CD4-positive, alpha-beta T cell (primary cell): ENCODE results near the gene TIMELESS. TPM values are rescaled to one million over a fixed set of nuclear protein-coding genes. Genes with fewer than 3 reads are reported as not detected.

Experiments used
- ATAC-seq: fragments of 200-7000 bp; cut with Tn5 transposase; one replicate; pipeline ENCODE4 v1.10.0; 2022; ENCODE audit warnings: mild to moderate bottlenecking; ENCODE audit not compliant: poor library complexity
- CTCF ChIA-PET: fragments of 350-600 bp; sonication (Branson Sonifier 250); formaldehyde crosslinking; loops from one replicate; lab custom pipeline; 2021; ENCODE audit warnings: antibody characterized with exemption, inconsistent platforms; lab: Charles Lee
- POLR2A ChIA-PET: fragments of 350-600 bp; sonication (Branson Sonifier 250); formaldehyde crosslinking; loops from one replicate; lab custom pipeline; 2021; ENCODE audit warnings: antibody characterized with exemption, inconsistent platforms; lab: Charles Lee
- DNase-seq, 14 experiments: peaks; one replicate each; pipeline ENCODE4 v3.0.0-alpha.2; 2013 to 2020; ENCODE audit warnings: mixed read lengths in 2 of 14
- H3K27ac ChIP-seq, 2 donors: one replicate each; pipeline versions ENCODE4 v1.5.1 to v1.7.0; 2013; ENCODE audit warnings: low read length in 2 of 2, low read depth in 1 of 2, mild to moderate bottlenecking in 1 of 2
- H3K27me3 ChIP-seq, 2 experiments: 1 replicate in 1 of 2; 2 replicates in 1 of 2; pipeline versions ENCODE4 v1.6.1 to v1.7.0; 2013; ENCODE audit warnings: low read length in 2 of 2, control low read depth in 1 of 2, mild to moderate bottlenecking in 1 of 2, moderate library complexity in 1 of 2; ENCODE audit not compliant: insufficient read depth in 2 of 2, control insufficient read depth in 1 of 2
- H3K36me3 ChIP-seq: one replicate; pipeline ENCODE4 v1.6.1; 2013; ENCODE audit warnings: low read length, control low read depth; ENCODE audit not compliant: insufficient read depth
- H3K4me1 ChIP-seq: one replicate; pipeline ENCODE4 v1.6.1; 2013; ENCODE audit warnings: low read length, control low read depth; ENCODE audit not compliant: insufficient read depth
- H3K4me3 ChIP-seq: one replicate; pipeline ENCODE4 v1.5.1; 2013; ENCODE audit warnings: mild to moderate bottlenecking, low read length, moderate library complexity
- H3K9me3 ChIP-seq, 2 experiments: 1 replicate in 1 of 2; 2 replicates in 1 of 2; pipeline versions ENCODE4 v1.6.1 to v1.7.0; 2013; ENCODE audit warnings: low read length in 2 of 2, mild to moderate bottlenecking in 2 of 2, control low read depth in 1 of 2, moderate library complexity in 1 of 2; ENCODE audit not compliant: control insufficient read depth in 1 of 2, insufficient read depth in 1 of 2
- H3K27ac Mint-ChIP-seq: one replicate; pipeline ENCODE4 v1.8.0; 2020; ENCODE audit warnings: mixed read lengths
- H3K27me3 Mint-ChIP-seq: one replicate; pipeline ENCODE4 v1.8.0; 2021; ENCODE audit warnings: mixed read lengths
- H3K36me3 Mint-ChIP-seq: one replicate; pipeline ENCODE4 v1.8.0; 2021; ENCODE audit warnings: low read depth, mixed read lengths
- H3K4me1 Mint-ChIP-seq: one replicate; pipeline ENCODE4 v1.8.0; 2021; ENCODE audit warnings: low read depth, mixed read lengths
- H3K4me3 Mint-ChIP-seq: one replicate; pipeline ENCODE4 v1.8.0; 2020; ENCODE audit warnings: mild to moderate bottlenecking, mixed read lengths
- H3K9me3 Mint-ChIP-seq: one replicate; pipeline ENCODE4 v1.8.0; 2020; ENCODE audit warnings: mixed read lengths
- CTCF ChIP-seq: fragments of 200-600 bp; IDR thresholded peaks from one replicate; pipeline ENCODE4 v1.8.0; 2022; ENCODE audit warnings: antibody characterized with exemption, mild to moderate bottlenecking
- intact Hi-C, 2 experiments: fragments of 100-400 bp; cut with DNase I in 1 of 2; cut with micrococcal nuclease in 1 of 2; formaldehyde crosslinking; loops; one replicate each; pipeline versions ENCODE4 v1.15.1 to v1.9.0; 2023 to 2025; cut with DNase I, micrococcal nuclease
- total RNA-seq, 174 experiments: library from RNA in 2 of 174; stranded (reverse) in 2 of 174; gene quantifications; one replicate each; pipeline ENCODE4 v1.2.3 and lab custom pipeline; 2021 to 2026

TIMELESS gene
- total RNA-seq, 2 experiments from 2014 or later, result 3.0 to 3.1 TPM

- Mint-ChIP-seq H3K9me3 (peaks cover 5% of the 10 kb centered on the region), H3K4me1 (no peaks in the 10 kb centered on the region), H3K36me3 (no peaks in the 10 kb centered on the region), H3K27me3 (no peaks in the 10 kb centered on the region), H3K27ac (no peak overlapping the region), H3K4me3 (no peak overlapping the region)
- no peak for TF ChIP-seq CTCF
- H3K9me3 ChIP-seq, result peaks cover 0 to 7% of the 10 kb centered on the region in 2 experiments
- ATAC-seq (no peak), DNase-seq (no peak)
- POLR2A ChIA-PET, result no interaction called here
- CTCF ChIA-PET, result no interaction called here
- no peaks in the 10 kb centered on the region for H3K27me3 ChIP-seq
- intact Hi-C loops, result no loop called here
- H3K4me1 ChIP-seq, result no peaks in the 10 kb centered on the region
- H3K27ac ChIP-seq, result no peak overlapping the region
- no peaks in the 10 kb centered on the region for H3K36me3 ChIP-seq
- H3K4me3 ChIP-seq, result no peak overlapping the region
These were observed 50.9 kb downstream of the TIMELESS start for GRCh38 chr12:56398324-56398723.

GRCh38 chr12:56392331-56392730 is 56.9 kb downstream of the TIMELESS start:
- intact Hi-C loops, result no loop called here
- Mint-ChIP-seq H3K4me3 (no peak overlapping the region), H3K4me1 (no peaks in the 10 kb centered on the region), H3K36me3 (no peaks in the 10 kb centered on the region), H3K9me3 (no peaks in the 10 kb centered on the region), H3K27me3 (no peaks in the 10 kb centered on the region), H3K27ac (no peak overlapping the region)
- no peaks in the 10 kb centered on the region for H3K36me3 ChIP-seq
- TF ChIP-seq CTCF, result no peak
- H3K27ac ChIP-seq, result no peak overlapping the region
- peaks cover 0 to under 1% of the 10 kb centered on the region in 2 experiments for H3K9me3 ChIP-seq
- H3K4me1 ChIP-seq, result no peaks in the 10 kb centered on the region
- no peak for ATAC-seq
- POLR2A ChIA-PET, result no interaction called here
- CTCF ChIA-PET, result interaction anchor here (0.7 kb wide), 1 partner anchor 110 kb away, joined by 3 read pairs; no protein-coding TSS in a partner anchor
- H3K27me3 ChIP-seq, result no peaks in the 10 kb centered on the region
- no peak overlapping the region for H3K4me3 ChIP-seq
- DNase-seq, result no peak

GRCh38 chr12:56391721-56392120 is 57.5 kb downstream of the TIMELESS start:
- Mint-ChIP-seq H3K4me3 (no peak overlapping the region), H3K9me3 (no peaks in the 10 kb centered on the region), H3K27ac (no peak overlapping the region), H3K27me3 (no peaks in the 10 kb centered on the region), H3K36me3 (no peaks in the 10 kb centered on the region), H3K4me1 (no peaks in the 10 kb centered on the region)
- CTCF ChIA-PET, result no interaction called here
- no peak overlapping the region for H3K4me3 ChIP-seq
- no peaks in the 10 kb centered on the region for H3K27me3 ChIP-seq
- H3K9me3 ChIP-seq, result no peaks in the 10 kb centered on the region
- ATAC-seq (no peak), DNase-seq (no peak)
- intact Hi-C loops, result no loop called here
- POLR2A ChIA-PET, result no interaction called here
- TF ChIP-seq CTCF, result no peak
- no peaks in the 10 kb centered on the region for H3K36me3 ChIP-seq
- no peaks in the 10 kb centered on the region for H3K4me1 ChIP-seq
- no peak overlapping the region for H3K27ac ChIP-seq
